ENCODE measurements around the gene C14orf180.

The C14orf180 gene

DNA sequence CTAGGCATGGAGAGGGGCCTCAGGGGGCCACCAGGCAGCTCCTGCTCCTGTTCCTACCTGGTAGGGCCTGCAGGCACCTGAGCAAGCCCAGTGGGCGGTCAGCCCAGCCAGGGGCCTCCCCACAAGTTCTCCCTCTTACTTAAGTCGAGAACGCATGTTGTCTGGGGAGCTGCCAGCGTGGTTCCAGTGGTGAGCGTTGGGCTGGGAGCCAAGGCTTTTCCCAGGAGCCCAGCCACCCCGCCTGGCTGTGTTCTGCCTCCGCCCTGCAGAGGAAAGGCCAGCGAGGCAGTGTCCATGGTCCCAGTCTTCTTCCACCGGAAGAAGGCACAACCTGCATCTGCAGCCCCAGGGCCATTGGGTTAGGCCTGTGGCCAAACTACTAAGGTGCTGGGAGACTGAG, 1.4 kb downstream of the C14orf180 start:
- no peak overlapping the region for H3K4me3 ChIP-seq (ENCODE audit: low read depth, low read length)
- DNase-seq (ENCODE audit: low read depth, low spot score), result no peak
- TF ChIP-seq CTCF (IDR thresholded peaks at IDR 0.05; ENCODE audit: insufficient read depth, low read length, missing control alignments), result no peak
- ChIA-PET POLR2A (no interaction called here), CTCF (no interaction called here)

GRCh38 chr14:104581521-104581920, 2.0 kb downstream of the C14orf180 start:
- DNase-seq (ENCODE audit: low read depth, low spot score), result no peak
- no peak for TF ChIP-seq CTCF (IDR thresholded peaks at IDR 0.05; ENCODE audit: insufficient read depth, low read length, missing control alignments)
- ChIA-PET POLR2A (no interaction called here), CTCF (interaction anchor here (1.6 kb wide), 1 partner anchor 17 kb away, joined by 8 read pairs; no protein-coding TSS in a partner anchor)
- no peak overlapping the region for H3K4me3 ChIP-seq (ENCODE audit: low read depth, low read length)

DNA sequence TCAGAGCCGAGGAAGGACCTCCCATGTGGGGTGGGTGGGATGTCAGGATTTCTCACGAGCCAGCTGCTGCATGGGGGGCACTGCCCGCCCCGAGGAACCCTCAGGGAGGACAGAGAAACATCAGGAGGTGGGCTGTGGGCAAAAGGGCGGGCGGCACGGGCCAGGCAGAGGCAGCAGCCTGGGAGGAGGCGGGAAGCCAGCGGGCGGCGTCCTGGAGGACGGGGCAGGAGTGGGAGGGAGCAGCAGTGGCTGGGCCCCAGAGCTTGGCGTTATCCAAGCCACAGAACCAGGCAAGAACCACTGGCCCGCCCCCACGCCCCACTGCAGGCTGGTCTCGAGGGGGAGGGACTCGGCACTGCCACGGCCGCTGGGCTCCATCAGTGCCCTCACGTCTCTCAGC, 2.4 kb downstream of the C14orf180 start:
- ChIA-PET CTCF (interaction anchor here (1.6 kb wide), 1 partner anchor 18 kb away, joined by 8 read pairs; no protein-coding TSS in a partner anchor), POLR2A (no interaction called here)
- TF ChIP-seq CTCF (IDR thresholded peaks at IDR 0.05; ENCODE audit: insufficient read depth, low read length, missing control alignments), result no peak
- no peak for DNase-seq (ENCODE audit: low read depth, low spot score)
- H3K4me3 ChIP-seq (ENCODE audit: low read depth, low read length), result no peak overlapping the region

- TF ChIP-seq CTCF (IDR thresholded peaks at IDR 0.05; ENCODE audit: insufficient read depth, low read length, missing control alignments), result no peak
- no peak overlapping the region for H3K4me3 ChIP-seq (ENCODE audit: low read depth, low read length)
- POLR2A ChIA-PET, result no interaction called here
- CTCF ChIA-PET, result interaction anchor here (1.6 kb wide), 1 partner anchor 18 kb away, joined by 8 read pairs; no protein-coding TSS in a partner anchor
- DNase-seq (ENCODE audit: low read depth, low spot score), result no peak
Measured at GRCh38 chr14:104582662-104583061, 3.1 kb downstream of the C14orf180 start.

- POLR2A ChIA-PET, result no interaction called here
- DNase-seq (ENCODE audit: low read depth, low spot score), result no peak
- CTCF ChIA-PET, result no interaction called here
- TF ChIP-seq CTCF (IDR thresholded peaks at IDR 0.05; ENCODE audit: insufficient read depth, low read length, missing control alignments), result no peak
- no peak overlapping the region for H3K4me3 ChIP-seq (ENCODE audit: low read depth, low read length)
Measured at GRCh38 chr14:104583424-104584306, 4.1 kb downstream of the C14orf180 start.

DNA sequence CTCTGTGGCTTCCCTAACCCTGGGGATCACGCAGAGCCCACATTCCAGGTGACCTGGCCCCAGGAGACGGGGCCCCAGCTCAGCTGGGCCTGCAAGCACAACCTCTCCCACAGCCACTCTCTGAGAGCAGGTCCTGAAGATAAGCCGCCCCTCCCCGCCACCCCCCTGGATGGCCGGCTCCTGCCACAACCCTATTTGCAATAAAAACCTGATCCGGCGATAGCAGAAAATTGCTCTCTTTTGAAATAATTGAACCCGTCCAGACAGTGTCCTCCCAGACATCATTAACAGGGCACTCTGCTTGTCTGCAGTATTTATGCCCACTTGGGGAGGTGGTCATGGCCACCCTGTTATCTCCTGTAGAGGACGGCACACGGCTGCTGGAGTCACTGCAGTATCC, 5.0 kb downstream of the C14orf180 start:
- POLR2A ChIA-PET, result no interaction called here

More for the DNA sequence above, 5.0 kb downstream of the C14orf180 start:
- DNase-seq (ENCODE audit: low read depth, low spot score), result no peak
- H3K4me3 ChIP-seq (ENCODE audit: low read depth, low read length), result no peak overlapping the region
- no peak for TF ChIP-seq CTCF (IDR thresholded peaks at IDR 0.05; ENCODE audit: insufficient read depth, low read length, missing control alignments)
- CTCF ChIA-PET, result no interaction called here
